ENCODE measurements around the gene TP53BP2. TPM values are rescaled to one million over a fixed set of nuclear protein-coding genes. Genes with fewer than 3 reads are reported as not detected.

The TP53BP2 gene
- total RNA-seq, 2 donors from 2014 or later = 53.6 to 59.8 TPM

DNA sequence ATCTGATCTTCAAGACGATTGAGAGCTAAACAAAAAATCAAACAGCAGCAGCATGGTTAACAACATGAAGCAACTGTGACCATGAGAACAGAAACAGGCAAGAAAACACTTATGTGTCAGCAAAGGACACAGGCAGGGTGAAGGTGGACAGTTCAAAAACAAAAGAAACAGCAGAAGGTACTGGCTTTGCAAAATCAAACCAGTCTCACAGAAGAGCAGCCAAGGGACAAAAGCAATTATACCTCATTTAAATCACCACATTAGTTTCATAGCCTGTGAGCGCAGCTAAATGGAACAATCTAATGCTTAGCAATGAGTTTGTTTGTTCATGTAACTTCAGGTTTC lies 74.3 kb downstream of the TP53BP2 start:
- peaks cover 57% of the 10 kb centered on the region for H3K36me3 Mint-ChIP-seq (ENCODE audit: low read depth)
- peaks cover 6% of the 10 kb centered on the region for H3K9me3 ChIP-seq (ENCODE audit: control insufficient read depth, low read length)
- peaks cover 66% of the 10 kb centered on the region for H3K36me3 ChIP-seq (ENCODE audit: control insufficient read depth, insufficient read depth, low read length)
- peak overlapping the region; percentile 64 for H3K27ac Mint-ChIP-seq
- no peak for DNase-seq
- TF ChIP-seq, protein P1, sequence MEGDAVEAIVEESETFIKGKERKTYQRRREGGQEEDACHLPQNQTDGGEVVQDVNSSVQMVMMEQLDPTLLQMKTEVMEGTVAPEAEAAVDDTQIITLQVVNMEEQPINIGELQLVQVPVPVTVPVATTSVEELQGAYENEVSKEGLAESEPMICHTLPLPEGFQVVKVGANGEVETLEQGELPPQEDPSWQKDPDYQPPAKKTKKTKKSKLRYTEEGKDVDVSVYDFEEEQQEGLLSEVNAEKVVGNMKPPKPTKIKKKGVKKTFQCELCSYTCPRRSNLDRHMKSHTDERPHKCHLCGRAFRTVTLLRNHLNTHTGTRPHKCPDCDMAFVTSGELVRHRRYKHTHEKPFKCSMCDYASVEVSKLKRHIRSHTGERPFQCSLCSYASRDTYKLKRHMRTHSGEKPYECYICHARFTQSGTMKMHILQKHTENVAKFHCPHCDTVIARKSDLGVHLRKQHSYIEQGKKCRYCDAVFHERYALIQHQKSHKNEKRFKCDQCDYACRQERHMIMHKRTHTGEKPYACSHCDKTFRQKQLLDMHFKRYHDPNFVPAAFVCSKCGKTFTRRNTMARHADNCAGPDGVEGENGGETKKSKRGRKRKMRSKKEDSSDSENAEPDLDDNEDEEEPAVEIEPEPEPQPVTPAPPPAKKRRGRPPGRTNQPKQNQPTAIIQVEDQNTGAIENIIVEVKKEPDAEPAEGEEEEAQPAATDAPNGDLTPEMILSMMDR (conservative IDR thresholded peaks at IDR 0.05) = no peak
- peak overlapping the region; percentile 37 for H3K9ac ChIP-seq (ENCODE audit: extremely low read depth, low read length, poor library complexity, severe bottlenecking)
- H3K4me3 Mint-ChIP-seq = peak overlapping the region; percentile 22
- peak overlapping the region; percentile 46 for H3K4me3 ChIP-seq (ENCODE audit: low read length)
- H3K27ac ChIP-seq (ENCODE audit: low read depth, low read length) = peak overlapping the region; percentile 0
- no peaks in the 10 kb centered on the region for H3K27me3 Mint-ChIP-seq (ENCODE audit: insufficient read depth)
- no peaks in the 10 kb centered on the region for H3K27me3 ChIP-seq (ENCODE audit: control insufficient read depth, insufficient read depth, low read length, poor library complexity, severe bottlenecking)
- 89 to 92% methylated on average over 2 of the region's 2 CpGs for WGBS, 2 experiments (ENCODE audit: insufficient coverage in 1 of 2, insufficient read length in 1 of 2)
- H3K4me1 ChIP-seq (ENCODE audit: control insufficient read depth, insufficient read depth, low read length) = peaks cover 4% of the 10 kb centered on the region
- H3K4me1 Mint-ChIP-seq = peaks cover 27% of the 10 kb centered on the region
- H3K9me3 Mint-ChIP-seq = peaks cover 4% of the 10 kb centered on the region

DNA sequence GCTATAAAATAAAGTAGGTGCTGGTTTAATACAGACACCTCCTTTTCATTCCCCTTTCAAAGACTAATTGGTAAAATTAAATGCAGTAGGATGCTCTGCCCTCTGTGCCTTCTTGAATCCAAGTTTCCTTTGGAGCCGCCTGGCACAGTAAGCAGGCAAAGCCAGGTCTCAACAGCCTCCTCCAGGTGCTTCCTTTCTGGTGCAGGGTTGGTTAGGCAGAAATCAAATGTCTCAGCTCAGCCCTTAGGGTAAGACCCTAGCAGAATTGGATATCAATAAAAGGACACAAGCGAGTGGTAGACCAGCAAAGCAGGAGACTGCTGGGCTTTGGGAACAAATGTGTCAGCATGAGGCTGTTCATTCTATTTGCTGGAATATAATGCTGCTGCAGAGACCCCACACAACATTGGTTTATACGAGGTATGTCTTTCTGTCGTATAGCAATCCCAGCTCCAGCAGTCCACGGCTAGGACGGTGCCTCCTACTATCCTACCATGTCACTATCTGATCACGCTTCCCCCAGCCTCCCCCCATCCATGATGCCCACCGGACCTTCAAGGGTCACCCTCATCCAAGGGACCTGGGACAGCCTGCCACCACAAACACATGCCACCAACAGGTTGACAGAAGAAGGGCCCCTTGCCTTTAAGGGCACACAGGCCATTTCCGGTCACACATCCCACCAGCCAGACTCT lies 75.0 kb downstream of the TP53BP2 start:
- 97 to 100% methylated on average over 4 to 9 of the region's 9 CpGs for WGBS, 2 experiments (ENCODE audit: insufficient coverage in 1 of 2, insufficient read length in 1 of 2)
- H3K4me1 ChIP-seq (ENCODE audit: control insufficient read depth, insufficient read depth, low read length) = peaks cover 4% of the 10 kb centered on the region
- no peak overlapping the region for H3K9ac ChIP-seq (ENCODE audit: extremely low read depth, low read length, poor library complexity, severe bottlenecking)
- H3K4me3 ChIP-seq (ENCODE audit: low read length) = no peak overlapping the region
- H3K4me1 Mint-ChIP-seq = peaks cover 22% of the 10 kb centered on the region
- H3K27me3 ChIP-seq (ENCODE audit: control insufficient read depth, insufficient read depth, low read length, poor library complexity, severe bottlenecking) = no peaks in the 10 kb centered on the region
- peaks cover 4% of the 10 kb centered on the region for H3K9me3 Mint-ChIP-seq
- H3K27ac Mint-ChIP-seq = peak overlapping the region; percentile 64
- no peak overlapping the region for H3K4me3 Mint-ChIP-seq
- H3K27me3 Mint-ChIP-seq (ENCODE audit: insufficient read depth) = no peaks in the 10 kb centered on the region
- peaks cover 50% of the 10 kb centered on the region for H3K36me3 Mint-ChIP-seq (ENCODE audit: low read depth)
- DNase-seq = peak; percentile 31
- H3K9me3 ChIP-seq (ENCODE audit: control insufficient read depth, low read length) = peaks cover 6% of the 10 kb centered on the region
- H3K27ac ChIP-seq (ENCODE audit: low read depth, low read length) = no peak overlapping the region
- TF ChIP-seq, protein P1 (conservative IDR thresholded peaks at IDR 0.05) = no peak
- peaks cover 66% of the 10 kb centered on the region for H3K36me3 ChIP-seq (ENCODE audit: control insufficient read depth, insufficient read depth, low read length)

GRCh38 chr1:223765719-223766340 lies 79.9 kb downstream of the TP53BP2 start:
- H3K4me1 ChIP-seq (ENCODE audit: control insufficient read depth, insufficient read depth, low read length) = no peaks in the 10 kb centered on the region
- TF ChIP-seq, protein P1 (conservative IDR thresholded peaks at IDR 0.05) = no peak
- H3K27ac ChIP-seq (ENCODE audit: low read depth, low read length) = peak overlapping the region; percentile 71
- Mint-ChIP-seq H3K4me1 (peaks cover 10% of the 10 kb centered on the region), H3K27ac (peak overlapping the region; percentile 46), H3K4me3 (no peak overlapping the region), H3K9me3 (peaks cover 4% of the 10 kb centered on the region), H3K36me3 (ENCODE audit: low read depth) (peaks cover 47% of the 10 kb centered on the region), H3K27me3 (ENCODE audit: insufficient read depth) (no peaks in the 10 kb centered on the region)
- H3K36me3 ChIP-seq (ENCODE audit: control insufficient read depth, insufficient read depth, low read length) = peaks cover 73% of the 10 kb centered on the region
- peaks cover 6% of the 10 kb centered on the region for H3K9me3 ChIP-seq (ENCODE audit: control insufficient read depth, low read length)
- no peaks in the 10 kb centered on the region for H3K27me3 ChIP-seq (ENCODE audit: control insufficient read depth, insufficient read depth, low read length, poor library complexity, severe bottlenecking)
- no peak overlapping the region for H3K4me3 ChIP-seq (ENCODE audit: low read length)
- no peak overlapping the region for H3K9ac ChIP-seq (ENCODE audit: extremely low read depth, low read length, poor library complexity, severe bottlenecking)
- WGBS, 2 experiments (ENCODE audit: insufficient coverage in 1 of 2, insufficient read length in 1 of 2) = 88 to 94% methylated on average over 6 to 7 of the region's 7 CpGs
- DNase-seq = no peak

Measured in endodermal cell (in vitro differentiated cells).